GM19468 (cell line): ENCODE measurements around the gene BRD3.

Experiments used
- ATAC-seq: cut with Tn5 transposase; IDR thresholded peaks from one replicate; pipeline ENCODE4 v1.9.1; 2021; ENCODE audit warnings: mild to moderate bottlenecking, moderate library complexity, moderate number of reproducible peaks; ENCODE audit not compliant: unreplicated experiment; ENCODE audit errors: extremely low read depth

The BRD3 gene

GRCh38 chr9:133982971-133983720, 84.7 kb downstream of the BRD3 start:
- ATAC-seq, result no peak

- ATAC-seq, result no peak
Measured at GRCh38 chr9:133981958-133982681, 85.7 kb downstream of the BRD3 start.

DNA sequence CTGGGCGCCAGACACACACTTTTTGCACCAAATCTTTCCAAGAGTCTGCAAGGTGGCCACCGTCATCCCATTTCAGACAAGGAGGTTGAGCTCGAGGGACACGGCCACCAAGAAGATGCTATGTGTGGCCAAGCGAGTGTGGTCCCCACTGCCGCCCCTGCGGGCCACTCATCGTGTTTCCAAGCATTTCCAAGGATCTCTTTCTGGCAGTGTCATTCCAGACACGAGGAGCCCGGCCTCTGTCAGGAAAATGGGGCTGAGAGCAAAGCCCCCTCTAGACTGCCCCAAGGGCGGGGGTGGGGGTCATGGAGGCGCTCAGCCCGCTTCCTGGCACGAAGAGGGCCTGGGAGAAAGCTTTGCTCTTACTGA, 86.3 kb downstream of the BRD3 start:
- no peak for ATAC-seq

DNA sequence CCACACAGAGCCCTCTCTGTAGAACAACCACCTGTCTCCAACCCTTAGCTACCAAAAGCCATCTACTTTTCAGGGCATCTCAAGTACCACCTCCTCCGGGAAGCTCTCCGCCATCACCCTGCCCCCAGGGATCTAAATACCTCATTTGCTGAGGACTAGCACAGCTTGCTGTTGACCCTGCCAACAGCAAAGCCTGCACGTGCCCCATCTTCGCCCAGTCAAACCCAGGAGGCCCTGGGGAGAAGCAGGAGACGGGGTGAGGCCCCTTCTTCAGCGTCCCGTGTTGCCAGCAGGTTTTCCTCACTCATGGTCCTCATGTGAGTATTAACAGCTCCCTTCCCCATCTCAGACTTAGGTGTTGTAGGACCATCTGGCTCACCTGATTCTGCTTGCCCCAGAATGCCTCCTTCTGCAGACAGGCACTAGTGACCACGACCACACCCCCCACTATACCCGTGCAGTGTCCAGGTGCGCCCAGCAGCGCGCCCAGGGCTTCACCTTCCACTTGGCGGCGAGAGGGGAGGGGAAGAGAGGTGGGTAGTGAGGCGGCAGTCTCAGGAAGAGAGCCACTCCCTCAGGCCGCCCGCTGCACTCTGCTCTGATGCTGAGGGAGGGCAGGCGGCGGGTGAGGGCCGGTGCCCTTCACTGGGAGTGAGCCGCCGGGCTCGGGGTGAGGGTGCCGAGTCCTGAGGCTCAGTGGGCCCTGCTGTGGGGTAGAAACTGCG, 86.8 kb downstream of the BRD3 start:
- ATAC-seq, result no peak
